Stimulated activated naive B cell treated with anti-CD40 and anti-IgM and Interleukin-4, amounts not matched to agents 10 μg/mL and 1 μg/mL and 100 μg/mL, for 72 hours (primary cell): ENCODE data around the gene DPPA5.
"Not testable (repeated sequence)": the region's sequence is repeated elsewhere in the genome, so short reads cannot be mapped to it uniquely, and the experiment has no call there.

Experiments used
- ATAC-seq, 2 donors: fragments of 150-1000 bp; cut with Tn5 transposase; replicated peaks; 2 replicates each; pipeline ENCODE4 v1.10.0; 2021; ENCODE audit warnings: moderate library complexity in 1 of 2
- DNase-seq: peaks from one replicate; pipeline ENCODE4 v3.0.0; 2021
- H3K27ac Mint-ChIP-seq: one replicate; pipeline ENCODE4 v1.8.0; 2022; ENCODE audit warnings: mild to moderate bottlenecking, mixed read lengths
- H3K27me3 Mint-ChIP-seq, 2 donors: one replicate each; pipeline ENCODE4 v1.8.0; 2022; ENCODE audit warnings: mixed read lengths in 2 of 2
- H3K36me3 Mint-ChIP-seq, 2 donors: one replicate each; pipeline ENCODE4 v1.8.0; 2022; ENCODE audit warnings: mixed read lengths in 2 of 2, mild to moderate bottlenecking in 1 of 2
- H3K4me1 Mint-ChIP-seq, 2 donors: one replicate each; pipeline ENCODE4 v1.8.0; 2022; ENCODE audit warnings: mixed read lengths in 2 of 2, mild to moderate bottlenecking in 1 of 2
- H3K4me3 Mint-ChIP-seq, 2 donors: one replicate each; pipeline ENCODE4 v1.8.0; 2022; ENCODE audit warnings: mild to moderate bottlenecking in 2 of 2, mixed read lengths in 2 of 2, moderate library complexity in 1 of 2
- H3K9me3 Mint-ChIP-seq, 2 donors: one replicate each; pipeline ENCODE4 v1.8.0; 2022; ENCODE audit warnings: mixed read lengths in 2 of 2, mild to moderate bottlenecking in 1 of 2

Gene DPPA5, protein sequence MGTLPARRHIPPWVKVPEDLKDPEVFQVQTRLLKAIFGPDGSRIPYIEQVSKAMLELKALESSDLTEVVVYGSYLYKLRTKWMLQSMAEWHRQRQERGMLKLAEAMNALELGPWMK

DNA sequence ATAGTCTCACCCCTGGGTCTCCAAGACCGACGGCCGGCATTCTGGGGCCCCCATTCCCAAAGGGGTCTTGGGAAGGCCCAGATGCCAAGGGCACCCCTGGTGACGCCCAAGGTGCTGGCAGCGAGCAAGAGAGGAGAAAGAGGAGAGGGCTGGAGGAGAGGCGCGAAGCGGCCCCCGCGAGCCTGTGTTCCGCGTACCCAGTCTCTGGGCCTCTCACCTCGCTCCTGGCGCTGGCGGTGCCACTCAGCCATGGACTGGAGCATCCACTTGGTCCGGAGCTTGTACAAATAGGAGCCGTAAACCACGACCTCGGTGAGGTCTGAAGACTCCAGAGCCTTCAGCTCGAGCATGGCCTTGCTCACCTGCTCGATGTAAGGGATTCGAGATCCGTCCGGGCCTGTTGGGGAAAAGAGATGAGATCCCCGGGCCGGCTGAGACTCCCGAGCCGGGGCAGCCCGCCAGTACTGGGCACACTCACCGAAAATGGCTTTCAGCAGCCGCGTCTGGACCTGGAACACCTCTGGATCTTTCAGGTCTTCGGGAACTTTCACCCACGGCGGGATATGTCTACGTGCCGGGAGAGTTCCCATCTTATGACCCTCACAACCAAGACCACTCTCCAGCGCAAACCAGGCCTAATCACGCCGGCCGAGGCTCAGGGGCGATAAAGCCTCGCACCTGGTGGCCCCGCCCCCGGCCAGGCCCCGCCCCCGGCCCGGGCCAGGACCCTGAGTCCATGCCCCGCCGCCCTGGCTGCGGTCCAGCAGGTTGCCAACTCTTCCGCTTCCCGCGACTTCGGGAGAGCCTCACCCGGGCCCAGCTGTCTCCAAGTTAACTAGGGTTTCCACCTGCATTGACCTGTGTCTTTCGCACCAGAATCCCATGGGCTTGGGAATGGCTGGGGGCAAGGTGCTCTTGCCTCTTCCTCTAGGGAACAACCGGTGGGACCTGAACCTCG, at the start of gene DPPA5:
Gene DPPA5 (minus strand): TSS at position 641 of the 958 bp plus-strand sequence. CDS start 51 bp downstream, at position 590.
- ATAC-seq (no peak), DNase-seq (no peak)
- Mint-ChIP-seq H3K9me3 (no peaks in the 10 kb centered on the region), H3K4me3 (no peak within 1 kb of the TSS), H3K36me3 (no peaks in the 10 kb centered on the region), H3K4me1 (no peaks in the 10 kb centered on the region), H3K27me3 (peaks cover 28 to 53% of the 10 kb centered on the region in 2 donors), H3K27ac (no peak within 1 kb of the TSS)

DNA sequence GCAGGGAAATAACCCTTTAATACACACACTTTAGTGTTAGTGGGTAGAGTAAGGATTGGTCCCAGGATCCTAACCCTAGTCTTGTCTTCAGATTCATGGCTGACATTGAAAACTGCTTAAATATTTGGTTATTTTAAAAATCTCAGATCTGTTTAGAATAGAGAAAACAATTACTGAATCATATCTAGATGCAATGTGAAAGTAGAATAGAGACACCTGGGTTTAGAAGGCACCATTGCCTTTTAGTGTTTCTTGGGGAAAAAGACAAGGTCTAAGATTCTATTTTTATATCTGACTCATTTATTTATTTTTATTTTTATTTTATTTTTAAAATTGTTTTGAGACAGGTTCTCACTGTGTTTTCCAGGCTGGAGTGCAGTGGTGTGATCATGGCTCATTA, 46.6 kb upstream of the DPPA5 start:
- no peak for ATAC-seq
- no peaks in the 10 kb centered on the region for H3K4me1 Mint-ChIP-seq
- H3K9me3 Mint-ChIP-seq = no peaks in the 10 kb centered on the region

DNA sequence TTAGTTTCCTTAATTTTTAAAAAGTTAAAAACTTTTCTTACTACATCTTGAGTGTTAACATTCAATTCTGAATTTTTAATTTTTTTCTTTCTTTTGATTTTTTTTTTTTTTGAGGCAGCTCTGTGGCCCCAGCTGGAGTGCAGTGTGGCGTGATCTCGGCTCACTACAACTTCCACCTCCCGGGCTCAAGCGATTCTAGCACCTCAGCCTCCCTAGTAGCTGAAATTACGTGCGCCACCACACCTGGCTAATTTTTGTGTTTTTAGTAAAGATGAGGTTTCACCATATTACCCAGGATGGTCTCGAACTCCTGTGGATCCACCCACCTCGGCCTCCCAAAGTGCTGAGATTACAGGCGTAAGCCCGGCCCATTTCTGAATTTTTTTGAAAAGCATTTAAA, 41.8 kb upstream of the DPPA5 start:
- H3K27me3 Mint-ChIP-seq = no peaks in the 10 kb centered on the region
- no peak for DNase-seq
- no peaks in the 10 kb centered on the region for H3K36me3 Mint-ChIP-seq
- ATAC-seq = no peak
- no peak overlapping the region for H3K4me3 Mint-ChIP-seq
- no peaks in the 10 kb centered on the region for H3K4me1 Mint-ChIP-seq
- H3K27ac Mint-ChIP-seq = no peak overlapping the region
- H3K9me3 Mint-ChIP-seq = peaks cover 3 to 5% of the 10 kb centered on the region in 2 donors

More for the DNA sequence above, 46.6 kb upstream of the DPPA5 start:
- H3K4me3 Mint-ChIP-seq = no peak overlapping the region
- no peaks in the 10 kb centered on the region for H3K27me3 Mint-ChIP-seq
- DNase-seq = no peak
- no peak overlapping the region for H3K27ac Mint-ChIP-seq
- H3K36me3 Mint-ChIP-seq = no peaks in the 10 kb centered on the region

DNA sequence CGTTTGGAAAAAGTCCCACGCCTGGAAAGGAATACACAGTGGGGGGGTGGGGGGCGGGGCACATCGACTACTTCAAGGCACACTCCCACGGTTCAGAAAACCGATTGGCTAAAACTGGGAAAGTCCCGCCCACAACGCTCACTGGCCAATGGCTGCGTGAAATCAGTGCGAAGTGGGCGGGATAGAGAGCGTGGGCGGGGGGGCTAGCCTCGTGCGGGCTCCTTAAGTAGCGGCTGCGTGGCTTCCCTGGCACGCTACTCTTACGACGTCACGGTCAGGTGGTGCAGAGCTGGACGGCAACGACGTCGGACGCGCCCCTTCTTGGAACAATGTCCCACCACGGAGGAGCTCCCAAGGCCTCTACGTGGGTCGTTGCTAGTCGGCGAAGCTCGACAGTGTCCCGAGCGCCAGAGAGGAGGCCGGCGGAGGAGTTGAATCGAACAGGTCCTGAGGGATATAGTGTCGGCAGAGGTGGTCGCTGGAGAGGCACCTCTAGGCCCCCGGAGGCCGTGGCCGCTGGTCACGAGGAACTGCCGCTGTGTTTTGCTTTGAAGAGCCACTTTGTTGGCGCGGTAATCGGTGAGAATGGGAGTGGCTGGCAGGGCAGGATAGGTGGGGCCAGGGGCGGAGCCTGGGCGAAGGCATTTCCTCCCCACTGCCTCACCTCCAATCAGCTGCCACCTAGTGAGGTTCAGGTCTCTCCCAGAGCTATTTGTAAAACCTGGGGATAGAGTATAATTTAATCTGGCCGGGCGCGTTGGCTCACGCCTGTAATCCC, 40.7 kb upstream of the DPPA5 start, which contains the start of gene DDX43:
Gene DDX43 (plus strand): TSS at position 252 of the 778 bp plus-strand sequence. CDS start 78 bp downstream, at position 330.
- Mint-ChIP-seq H3K4me3 (peak within 1 kb of the TSS; percentile 83 to 88), H3K27me3 (no peaks in the 10 kb centered on the region), H3K4me1 (no peaks in the 10 kb centered on the region), H3K9me3 (peaks cover 3 to 5% of the 10 kb centered on the region in 2 donors), H3K36me3 (no peaks in the 10 kb centered on the region), H3K27ac (peak within 1 kb of the TSS; percentile 96)
- DNase-seq (peak; percentile 55), ATAC-seq (peak; percentile 89 to 91)

DNA sequence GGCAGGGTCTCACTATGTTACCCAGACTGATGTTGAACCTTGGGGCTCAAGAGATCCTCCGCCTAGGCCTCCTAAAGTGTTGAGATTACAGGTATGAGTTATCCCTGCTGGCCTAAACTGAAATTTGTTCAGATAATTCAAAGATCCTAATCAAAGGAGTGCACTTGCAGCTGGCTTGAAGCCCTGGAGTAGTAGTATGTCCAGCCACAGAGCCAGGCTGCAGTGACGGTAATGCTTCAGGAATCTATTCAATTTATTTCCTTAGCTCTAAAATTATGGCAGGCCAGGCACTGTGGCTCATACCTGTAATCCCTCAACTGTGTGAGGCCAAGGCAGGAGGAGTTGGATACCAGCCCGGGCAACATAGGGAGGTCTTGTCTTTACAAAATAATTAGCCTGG, 39.2 kb upstream of the DPPA5 start:
- Mint-ChIP-seq H3K27ac (no peak overlapping the region), H3K36me3 (no peaks in the 10 kb centered on the region), H3K9me3 (peaks cover 3 to 5% of the 10 kb centered on the region in 2 donors), H3K27me3 (no peaks in the 10 kb centered on the region), H3K4me3 (no peak overlapping the region), H3K4me1 (peaks cover 0 to 2% of the 10 kb centered on the region in 2 donors)
- no peak for DNase-seq
- ATAC-seq = no peak

DNA sequence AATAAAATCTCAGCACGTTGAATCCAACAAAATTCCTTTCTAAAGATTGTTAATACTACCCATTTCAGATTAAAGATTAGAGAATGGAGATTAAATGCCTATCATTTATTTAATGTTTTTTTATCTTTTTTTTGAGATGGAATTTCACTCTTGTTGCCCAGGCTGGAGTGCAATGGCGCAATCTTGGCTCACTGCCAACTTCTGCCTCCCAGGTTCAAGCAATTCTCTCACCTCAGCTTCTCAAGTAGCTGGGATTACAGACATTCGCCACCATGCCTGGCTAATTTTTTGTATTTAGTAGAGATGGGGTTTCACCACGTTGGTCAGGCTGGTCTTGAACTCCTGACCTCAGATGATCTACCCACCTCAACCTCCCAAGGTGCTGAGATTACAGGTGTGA, 38.1 kb upstream of the DPPA5 start:
- not testable (repeated sequence) for ATAC-seq, H3K27me3 Mint-ChIP-seq, H3K36me3 Mint-ChIP-seq, H3K4me3 Mint-ChIP-seq, H3K4me1 Mint-ChIP-seq, DNase-seq, H3K9me3 Mint-ChIP-seq, H3K27ac Mint-ChIP-seq

DNA sequence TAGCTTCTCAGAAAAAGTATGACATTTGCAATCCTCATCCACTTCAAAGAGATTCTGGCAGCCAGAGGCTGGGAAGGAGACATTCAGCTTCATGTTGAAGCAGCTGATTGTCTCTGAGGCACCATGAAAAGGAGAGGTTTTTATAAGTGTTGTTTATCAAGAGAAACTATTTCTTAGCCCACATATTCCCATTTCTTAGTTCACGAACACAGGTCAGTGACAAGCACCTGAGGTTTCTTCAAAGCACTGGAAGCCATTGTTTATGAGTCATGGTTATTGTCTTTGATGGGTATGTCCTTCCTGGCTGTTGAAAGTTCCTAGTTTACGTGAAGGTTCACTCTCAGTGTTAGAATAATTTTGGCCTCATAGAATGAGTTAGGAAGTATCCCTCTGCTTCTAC, 37.6 kb upstream of the DPPA5 start:
- ATAC-seq (no peak), DNase-seq (no peak)
- Mint-ChIP-seq H3K36me3 (no peaks in the 10 kb centered on the region), H3K4me3 (no peak overlapping the region), H3K4me1 (peaks cover 0 to 2% of the 10 kb centered on the region in 2 donors), H3K9me3 (peaks cover 3 to 5% of the 10 kb centered on the region in 2 donors), H3K27me3 (no peaks in the 10 kb centered on the region), H3K27ac (no peak overlapping the region)

DNA sequence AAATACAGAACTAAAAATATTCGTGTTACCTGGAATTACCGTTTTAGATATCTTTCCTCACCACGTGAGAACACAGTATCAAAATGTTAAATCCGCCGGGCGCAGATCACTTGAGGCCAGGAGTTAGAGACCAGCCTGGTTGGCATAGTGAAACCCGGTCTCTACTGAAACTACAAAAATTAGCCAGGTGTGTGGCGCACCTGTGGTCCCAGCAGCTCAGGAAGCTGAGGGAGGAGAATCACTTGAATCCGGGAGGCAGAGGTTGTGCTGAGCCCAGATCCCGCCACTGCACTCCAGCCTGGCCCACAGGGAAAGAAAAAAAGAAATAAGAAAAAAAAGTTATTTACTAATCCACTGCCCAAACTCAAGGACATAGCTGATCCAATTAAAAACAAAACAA, 35.8 kb upstream of the DPPA5 start:
- Mint-ChIP-seq H3K36me3 (no peaks in the 10 kb centered on the region), H3K4me1 (peaks cover 0 to 2% of the 10 kb centered on the region in 2 donors), H3K27ac (no peak overlapping the region), H3K4me3 (no peak overlapping the region), H3K9me3 (peaks cover 2% of the 10 kb centered on the region in 2 donors), H3K27me3 (no peaks in the 10 kb centered on the region)
- DNase-seq (no peak), ATAC-seq (no peak)

DNA sequence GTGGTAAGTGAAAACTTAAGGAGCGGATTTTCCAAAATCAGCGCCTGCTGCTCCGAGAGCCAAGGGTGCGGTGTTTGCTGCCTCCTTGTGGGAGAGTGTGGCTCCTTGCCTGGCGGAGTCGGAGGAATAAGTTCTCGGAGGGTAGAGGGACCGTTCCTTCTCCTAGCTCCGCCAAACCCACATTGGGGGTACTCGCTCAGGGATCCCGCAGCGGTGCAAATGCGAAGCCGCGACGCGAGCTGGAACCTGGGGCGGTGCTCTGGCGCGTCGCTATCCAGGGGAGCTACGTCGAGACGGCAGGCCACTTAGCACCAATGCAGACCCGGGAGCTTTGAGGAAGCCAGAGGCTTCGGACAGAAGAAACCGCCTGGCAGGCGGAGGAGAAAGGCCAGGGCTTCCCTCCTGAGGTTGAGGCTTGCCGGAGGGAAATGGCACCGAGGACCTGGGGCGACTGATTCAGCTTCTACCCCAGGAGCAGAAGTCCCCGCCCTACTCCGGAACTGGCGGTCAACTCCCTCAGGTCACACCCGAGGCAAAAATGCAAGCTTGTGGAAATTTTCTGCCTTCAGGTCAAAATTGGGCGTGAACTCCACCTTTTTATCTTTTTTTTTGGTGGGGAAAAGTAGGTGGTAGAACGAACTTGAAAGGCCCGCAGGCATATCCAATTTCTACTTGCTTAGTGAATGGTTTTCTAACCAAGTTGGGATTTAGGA, 34.9 kb upstream of the DPPA5 start:
- no peaks in the 10 kb centered on the region for H3K9me3 Mint-ChIP-seq
- DNase-seq (peak; percentile 31), ATAC-seq (peak; percentile 84 to 89)
- peak overlapping the region; percentile 76 for H3K27ac Mint-ChIP-seq
- H3K27me3 Mint-ChIP-seq = no peaks in the 10 kb centered on the region
- peak overlapping the region; percentile 85 to 87 for H3K4me3 Mint-ChIP-seq
- H3K4me1 Mint-ChIP-seq = peaks cover 0 to 2% of the 10 kb centered on the region in 2 donors
- no peaks in the 10 kb centered on the region for H3K36me3 Mint-ChIP-seq

DNA sequence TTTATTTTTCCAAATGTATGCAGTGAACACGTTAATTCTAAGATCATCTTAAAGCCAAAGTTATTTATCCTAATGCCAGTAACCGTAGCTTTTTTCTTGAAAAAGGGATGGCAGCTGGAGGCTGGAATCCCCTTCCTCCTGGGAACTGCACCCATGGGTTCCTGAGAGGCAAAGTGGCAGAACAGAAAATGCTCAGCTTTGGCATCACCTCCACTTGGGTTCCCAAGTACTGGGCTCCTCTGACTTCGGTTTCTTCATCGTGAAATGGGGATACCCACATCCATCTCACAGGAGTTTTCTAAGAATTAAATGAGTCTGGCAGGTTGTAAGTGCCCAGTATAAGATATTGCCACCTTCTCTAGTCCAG, 34.3 kb upstream of the DPPA5 start:
- Mint-ChIP-seq H3K27me3 (no peaks in the 10 kb centered on the region), H3K4me3 (peak overlapping the region; percentile 85 to 87), H3K27ac (peak overlapping the region; percentile 76), H3K4me1 (peaks cover 0 to 2% of the 10 kb centered on the region in 2 donors), H3K9me3 (no peaks in the 10 kb centered on the region), H3K36me3 (no peaks in the 10 kb centered on the region)
- no peak for DNase-seq
- ATAC-seq = peak; percentile 37 to 54

DNA sequence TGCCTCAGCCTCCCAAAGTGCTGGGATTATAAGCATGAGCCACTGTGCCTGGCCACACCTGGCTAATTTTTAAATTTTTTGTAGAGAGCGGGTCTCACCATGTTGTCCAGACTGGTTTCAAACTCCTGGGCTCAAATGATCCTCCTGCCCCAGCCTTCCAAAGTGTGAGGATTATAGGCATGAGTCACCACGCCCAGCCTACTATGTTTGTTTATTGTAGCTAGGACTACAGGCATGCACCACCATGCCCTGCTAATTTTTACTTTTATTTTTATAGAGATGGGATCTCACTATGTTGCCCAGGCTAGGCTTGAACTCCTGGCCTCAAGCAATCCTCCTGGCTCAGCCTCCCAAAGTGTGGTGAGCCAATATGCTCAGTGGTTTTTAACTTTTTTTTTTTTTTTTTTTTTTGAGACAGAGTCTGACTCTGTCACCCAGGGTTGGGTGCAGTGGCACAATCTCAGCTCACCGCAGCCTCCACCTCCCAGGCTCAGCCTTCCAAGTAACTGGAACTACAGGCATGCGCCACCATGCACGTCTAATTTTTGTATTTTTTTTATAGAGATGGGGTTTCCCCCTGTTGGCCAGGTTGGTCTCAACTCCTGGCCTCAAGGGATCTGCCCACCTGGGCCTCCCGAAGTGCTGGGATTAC, 28.5 kb upstream of the DPPA5 start:
- Mint-ChIP-seq H3K9me3 (no peaks in the 10 kb centered on the region), H3K4me1 (no peaks in the 10 kb centered on the region), H3K27me3 (no peaks in the 10 kb centered on the region), H3K36me3 (no peaks in the 10 kb centered on the region), H3K4me3 (no peak overlapping the region), H3K27ac (no peak overlapping the region)
- ATAC-seq (no peak), DNase-seq (no peak)

DNA sequence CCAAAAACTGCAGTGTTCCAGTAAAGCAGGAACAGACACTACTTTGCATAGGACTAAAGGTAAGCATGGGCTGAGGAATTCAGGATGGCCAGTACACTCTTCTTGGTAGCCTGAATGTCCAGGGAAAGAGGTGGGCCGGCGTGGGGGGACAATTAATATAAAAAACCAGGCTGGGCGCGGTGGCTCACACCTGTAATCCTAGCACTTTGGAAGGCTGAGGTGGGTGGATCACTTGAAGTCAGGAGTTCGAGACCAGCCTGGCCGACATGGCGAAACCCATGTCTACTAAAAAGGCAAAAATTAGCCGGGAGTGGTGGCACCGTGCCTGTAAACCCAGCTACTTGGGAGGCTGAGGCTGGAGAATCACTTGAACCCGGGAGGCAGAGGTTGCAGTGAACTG, 27.5 kb upstream of the DPPA5 start:
- not testable (repeated sequence) for H3K4me1 Mint-ChIP-seq, H3K4me3 Mint-ChIP-seq, H3K36me3 Mint-ChIP-seq, ATAC-seq, DNase-seq, H3K9me3 Mint-ChIP-seq, H3K27me3 Mint-ChIP-seq, H3K27ac Mint-ChIP-seq

DNA sequence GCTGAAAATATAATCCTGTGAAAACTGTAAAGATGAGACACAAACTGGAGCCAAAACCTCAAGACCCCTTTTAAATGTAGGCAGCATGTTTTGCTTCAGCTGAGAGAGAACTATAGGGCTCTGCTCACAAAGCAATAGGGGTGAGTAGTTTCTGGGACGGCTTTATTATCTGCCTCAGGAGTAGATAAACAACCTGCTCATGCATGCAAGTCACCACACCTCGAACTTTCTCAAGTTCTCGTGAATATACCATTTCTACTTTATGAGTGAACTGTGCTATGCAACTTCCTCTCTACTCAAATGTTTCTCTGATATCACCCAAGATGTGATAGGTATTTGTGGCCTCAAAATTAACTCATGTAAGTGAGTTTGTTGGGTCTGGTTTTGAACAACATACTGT, 23.1 kb upstream of the DPPA5 start:
- peaks cover 0 to 4% of the 10 kb centered on the region in 2 donors for H3K36me3 Mint-ChIP-seq
- no peaks in the 10 kb centered on the region for H3K27me3 Mint-ChIP-seq
- no peak for DNase-seq
- peaks cover 0 to 3% of the 10 kb centered on the region in 2 donors for H3K9me3 Mint-ChIP-seq
- H3K4me1 Mint-ChIP-seq = peaks cover 0 to 4% of the 10 kb centered on the region in 2 donors
- peak; percentile 61 to 83 for ATAC-seq
- H3K4me3 Mint-ChIP-seq = no peak overlapping the region
- H3K27ac Mint-ChIP-seq = no peak overlapping the region
